Measurements from ENCODE around the gene CD207.

- no peak for TF ChIP-seq CTCF (conservative IDR thresholded peaks at IDR 0.05; ENCODE audit: low read depth, low read length)
- no peak for TF ChIP-seq EZH2 (IDR thresholded peaks at IDR 0.05; ENCODE audit: borderline replicate concordance, low read depth, low read length, poor library complexity, severe bottlenecking)
These were observed 5.2 kb downstream of the CD207 start for GRCh38 chr2:70830366-70830765.

Measured in A673 (cell line).